HepG2 (cell line): Measurements from ENCODE around the gene EBF4. TPM values are rescaled to one million over a fixed set of nuclear protein-coding genes. Genes with fewer than 3 reads are reported as not detected.

Source experiments
- ESRRA ChIP-seq: sonication (generic); formaldehyde crosslinking; IDR thresholded peaks from 2 replicates; pipeline ENCODE4 v1.5.1; 2020; ENCODE audit warnings: mild to moderate bottlenecking, low read depth, missing genetic modification reagents
- ETV6 ChIP-seq: sonication (generic); formaldehyde crosslinking; conservative IDR thresholded peaks from 2 replicates; pipeline ENCODE4 v1.4.0; 2020; ENCODE audit warnings: missing genetic modification reagents
- GLI4 ChIP-seq: sonication (generic); formaldehyde crosslinking; IDR thresholded peaks from 2 replicates; pipeline ENCODE4 v1.5.1; 2020; ENCODE audit warnings: missing genetic modification reagents, mild to moderate bottlenecking, moderate library complexity, borderline replicate concordance
- PATZ1 ChIP-seq: sonication (generic); formaldehyde crosslinking; IDR thresholded peaks from 2 replicates; pipeline ENCODE4 v1.4.0; 2020; ENCODE audit warnings: missing genetic modification reagents
- ZBED4 ChIP-seq: sonication (generic); formaldehyde crosslinking; IDR thresholded peaks from 2 replicates; pipeline ENCODE4 v1.4.0; 2020; ENCODE audit warnings: missing genetic modification reagents, borderline replicate concordance
- ZNF34 ChIP-seq: sonication (generic); formaldehyde crosslinking; IDR thresholded peaks from 2 replicates; pipeline ENCODE4 v1.4.0; 2020; ENCODE audit warnings: mild to moderate bottlenecking, missing genetic modification reagents, borderline replicate concordance
- ZNF354B ChIP-seq: sonication (generic); formaldehyde crosslinking; IDR thresholded peaks from 2 replicates; pipeline ENCODE4 v1.8.0; 2022; ENCODE audit warnings: mild to moderate bottlenecking, missing genetic modification reagents
- ZSCAN29 ChIP-seq: sonication (generic); formaldehyde crosslinking; conservative IDR thresholded peaks from 2 replicates; pipeline ENCODE4 v1.4.0; 2020; ENCODE audit warnings: mild to moderate bottlenecking, missing genetic modification reagents
- ZSCAN9 ChIP-seq: IDR thresholded peaks from 2 replicates; pipeline ENCODE4 v1.6.1; 2016; ENCODE audit warnings: borderline replicate concordance
- polyA plus RNA-seq, 8 experiments: library from polyadenylated mRNA; depleted of rRNA in 3 of 8; stranded (reverse) in 7 of 8; unstranded in 1 of 8; fragments of >200 nt; fragmentation: Illumina TruSeq in 4 of 8; extraction: Trizol in 4 of 8; gene quantifications; 2 replicates each; pipeline versions ENCODE4 v1.2.1 to v1.2.3, GENCODE V29; 2011 to 2016; ENCODE audit warnings: low read depth in 4 of 8, missing spikeins in 1 of 8, mixed read lengths in 1 of 8; ENCODE audit not compliant: insufficient read depth in 1 of 8
- total RNA-seq, 5 experiments: library from RNA; depleted of rRNA; stranded (reverse); fragments of >200 nt; fragmentation: Illumina TruSeq; extraction: Trizol; gene quantifications; 2 replicates each; pipeline ENCODE4 v1.2.3, GENCODE V29; 2016; ENCODE audit warnings: low read depth in 1 of 5
- TF ChIP-seq, protein P1 (sequence below): sonication (generic); formaldehyde crosslinking; IDR thresholded peaks from 2 replicates; pipeline ENCODE4 v1.4.0; 2020; ENCODE audit warnings: missing genetic modification reagents
- TF ChIP-seq, protein P2 (sequence below): sonication (generic); formaldehyde crosslinking; IDR thresholded peaks from 2 replicates; pipeline ENCODE4 v1.4.0; 2020; ENCODE audit warnings: missing genetic modification reagents
- TF ChIP-seq, protein P3 (sequence below): sonication (generic); formaldehyde crosslinking; IDR thresholded peaks from 2 replicates; pipeline ENCODE4 v1.9.0; 2022; ENCODE audit warnings: low read depth, missing genetic modification reagents

Gene EBF4
- total and polyA plus RNA-seq, 2 of the 13 experiments (the other 11 are each of a cell fraction or from before 2014, with no cell fraction given): 0.84 to 2.2 TPM

DNA sequence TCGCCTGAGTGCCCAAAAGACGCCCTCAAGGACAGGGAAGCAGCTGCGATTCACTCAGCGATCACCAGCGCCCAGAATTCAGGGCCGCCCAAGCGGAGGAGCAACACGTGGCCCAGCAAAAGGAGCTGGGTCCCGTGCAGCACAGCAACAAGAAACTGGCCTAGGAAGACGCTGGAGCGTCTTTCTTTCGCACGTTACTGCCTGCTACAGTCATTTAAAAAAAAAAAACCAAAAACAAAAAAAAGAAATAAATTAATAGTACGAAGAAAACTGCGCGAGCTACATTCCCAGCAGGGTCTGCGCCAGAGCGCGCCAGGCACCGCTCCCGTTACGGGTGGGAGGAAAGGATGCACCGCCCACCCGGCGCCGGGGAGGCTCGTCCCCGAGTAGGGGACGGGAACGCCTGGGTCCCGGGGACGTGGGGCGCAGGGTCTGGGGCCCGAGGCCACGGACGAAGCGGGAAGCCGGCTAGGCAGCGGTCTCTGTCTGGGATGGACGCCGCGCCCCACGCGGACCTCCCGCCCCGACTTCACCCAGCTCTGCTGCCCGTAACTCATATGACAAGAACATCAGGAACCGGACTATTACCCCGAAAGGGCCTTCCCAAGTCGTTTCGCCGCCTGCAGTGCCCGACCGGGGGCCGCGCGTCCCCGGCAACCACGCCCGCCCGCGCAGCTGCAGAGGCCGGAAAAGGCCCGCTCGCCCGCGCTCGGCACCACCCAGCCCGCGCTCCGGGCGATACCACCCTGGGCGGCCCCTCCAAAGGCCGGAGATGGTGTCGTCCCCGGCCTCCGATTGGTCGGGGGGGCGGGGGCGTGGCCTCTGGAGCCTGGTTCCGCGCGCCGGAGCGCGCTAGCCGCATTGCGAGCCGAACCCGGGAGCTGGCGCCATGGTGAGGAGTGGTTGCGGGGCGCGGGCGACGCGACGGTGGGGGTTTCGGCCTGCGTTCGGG is 40.5 kb upstream of the EBF4 start, which contains the start of gene NOP56 (continued):
- TF ChIP-seq ESRRA (CRISPR knock-in tag) (peak; percentile 73; the same call in 1 of the 2 replicates), ZNF354B (no peak), ZBED4 (CRISPR knock-in tag) (peak; percentile 62), ZSCAN29 (CRISPR knock-in tag) (no peak), GLI4 (peak; percentile 96; the same call in 1 of the 2 replicates), ETV6 (CRISPR knock-in tag) (peak; percentile 22; the same call in 1 of the 2 replicates), PATZ1 (CRISPR knock-in tag) (peak; percentile 76), ZSCAN9 (CRISPR knock-in tag) (peak; percentile 86), ZNF34 (CRISPR knock-in tag) (no peak)
- TF ChIP-seq, protein P1, sequence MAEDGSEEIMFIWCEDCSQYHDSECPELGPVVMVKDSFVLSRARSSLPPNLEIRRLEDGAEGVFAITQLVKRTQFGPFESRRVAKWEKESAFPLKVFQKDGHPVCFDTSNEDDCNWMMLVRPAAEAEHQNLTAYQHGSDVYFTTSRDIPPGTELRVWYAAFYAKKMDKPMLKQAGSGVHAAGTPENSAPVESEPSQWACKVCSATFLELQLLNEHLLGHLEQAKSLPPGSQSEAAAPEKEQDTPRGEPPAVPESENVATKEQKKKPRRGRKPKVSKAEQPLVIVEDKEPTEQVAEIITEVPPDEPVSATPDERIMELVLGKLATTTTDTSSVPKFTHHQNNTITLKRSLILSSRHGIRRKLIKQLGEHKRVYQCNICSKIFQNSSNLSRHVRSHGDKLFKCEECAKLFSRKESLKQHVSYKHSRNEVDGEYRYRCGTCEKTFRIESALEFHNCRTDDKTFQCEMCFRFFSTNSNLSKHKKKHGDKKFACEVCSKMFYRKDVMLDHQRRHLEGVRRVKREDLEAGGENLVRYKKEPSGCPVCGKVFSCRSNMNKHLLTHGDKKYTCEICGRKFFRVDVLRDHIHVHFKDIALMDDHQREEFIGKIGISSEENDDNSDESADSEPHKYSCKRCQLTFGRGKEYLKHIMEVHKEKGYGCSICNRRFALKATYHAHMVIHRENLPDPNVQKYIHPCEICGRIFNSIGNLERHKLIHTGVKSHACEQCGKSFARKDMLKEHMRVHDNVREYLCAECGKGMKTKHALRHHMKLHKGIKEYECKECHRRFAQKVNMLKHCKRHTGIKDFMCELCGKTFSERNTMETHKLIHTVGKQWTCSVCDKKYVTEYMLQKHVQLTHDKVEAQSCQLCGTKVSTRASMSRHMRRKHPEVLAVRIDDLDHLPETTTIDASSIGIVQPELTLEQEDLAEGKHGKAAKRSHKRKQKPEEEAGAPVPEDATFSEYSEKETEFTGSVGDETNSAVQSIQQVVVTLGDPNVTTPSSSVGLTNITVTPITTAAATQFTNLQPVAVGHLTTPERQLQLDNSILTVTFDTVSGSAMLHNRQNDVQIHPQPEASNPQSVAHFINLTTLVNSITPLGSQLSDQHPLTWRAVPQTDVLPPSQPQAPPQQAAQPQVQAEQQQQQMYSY (CRISPR knock-in tag): peak; percentile 69
- TF ChIP-seq, protein P2, sequence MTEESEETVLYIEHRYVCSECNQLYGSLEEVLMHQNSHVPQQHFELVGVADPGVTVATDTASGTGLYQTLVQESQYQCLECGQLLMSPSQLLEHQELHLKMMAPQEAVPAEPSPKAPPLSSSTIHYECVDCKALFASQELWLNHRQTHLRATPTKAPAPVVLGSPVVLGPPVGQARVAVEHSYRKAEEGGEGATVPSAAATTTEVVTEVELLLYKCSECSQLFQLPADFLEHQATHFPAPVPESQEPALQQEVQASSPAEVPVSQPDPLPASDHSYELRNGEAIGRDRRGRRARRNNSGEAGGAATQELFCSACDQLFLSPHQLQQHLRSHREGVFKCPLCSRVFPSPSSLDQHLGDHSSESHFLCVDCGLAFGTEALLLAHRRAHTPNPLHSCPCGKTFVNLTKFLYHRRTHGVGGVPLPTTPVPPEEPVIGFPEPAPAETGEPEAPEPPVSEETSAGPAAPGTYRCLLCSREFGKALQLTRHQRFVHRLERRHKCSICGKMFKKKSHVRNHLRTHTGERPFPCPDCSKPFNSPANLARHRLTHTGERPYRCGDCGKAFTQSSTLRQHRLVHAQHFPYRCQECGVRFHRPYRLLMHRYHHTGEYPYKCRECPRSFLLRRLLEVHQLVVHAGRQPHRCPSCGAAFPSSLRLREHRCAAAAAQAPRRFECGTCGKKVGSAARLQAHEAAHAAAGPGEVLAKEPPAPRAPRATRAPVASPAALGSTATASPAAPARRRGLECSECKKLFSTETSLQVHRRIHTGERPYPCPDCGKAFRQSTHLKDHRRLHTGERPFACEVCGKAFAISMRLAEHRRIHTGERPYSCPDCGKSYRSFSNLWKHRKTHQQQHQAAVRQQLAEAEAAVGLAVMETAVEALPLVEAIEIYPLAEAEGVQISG (CRISPR knock-in tag): peak; percentile 82
- TF ChIP-seq, protein P3, sequence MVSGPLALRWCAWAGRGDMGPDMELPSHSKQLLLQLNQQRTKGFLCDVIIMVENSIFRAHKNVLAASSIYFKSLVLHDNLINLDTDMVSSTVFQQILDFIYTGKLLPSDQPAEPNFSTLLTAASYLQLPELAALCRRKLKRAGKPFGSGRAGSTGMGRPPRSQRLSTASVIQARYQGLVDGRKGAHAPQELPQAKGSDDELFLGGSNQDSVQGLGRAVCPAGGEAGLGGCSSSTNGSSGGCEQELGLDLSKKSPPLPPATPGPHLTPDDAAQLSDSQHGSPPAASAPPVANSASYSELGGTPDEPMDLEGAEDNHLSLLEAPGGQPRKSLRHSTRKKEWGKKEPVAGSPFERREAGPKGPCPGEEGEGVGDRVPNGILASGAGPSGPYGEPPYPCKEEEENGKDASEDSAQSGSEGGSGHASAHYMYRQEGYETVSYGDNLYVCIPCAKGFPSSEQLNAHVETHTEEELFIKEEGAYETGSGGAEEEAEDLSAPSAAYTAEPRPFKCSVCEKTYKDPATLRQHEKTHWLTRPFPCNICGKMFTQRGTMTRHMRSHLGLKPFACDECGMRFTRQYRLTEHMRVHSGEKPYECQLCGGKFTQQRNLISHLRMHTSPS (CRISPR knock-in tag): no peak
